T-cell (primary cell): ENCODE data around the gene PRKAR2B. TPM values are rescaled to one million over a fixed set of nuclear protein-coding genes. Genes with fewer than 3 reads are reported as not detected.

Experiments used
- ATAC-seq, 4 experiments: fragments of 200-7000 bp in 3 of 4; fragments of 150-1000 bp in 1 of 4; cut with Tn5 transposase; replicated peaks in 1 of 4; 1 replicate in 3 of 4; 2 replicates in 1 of 4; pipeline ENCODE4 v1.10.0; 2021; ENCODE audit warnings: moderate library complexity in 3 of 4, mild to moderate bottlenecking in 2 of 4, moderate number of reproducible peaks in 1 of 4
- CTCF ChIA-PET, 2 donors: fragments of 300-600 bp; sonication (Branson Sonifier 250); formaldehyde crosslinking; loops; one replicate each; lab custom pipeline; 2022; ENCODE audit warnings: antibody characterized with exemption in 2 of 2; lab: Charles Lee
- POLR2A ChIA-PET, 2 donors: fragments of 300-600 bp; sonication (Branson Sonifier 250); formaldehyde crosslinking; loops; one replicate each; lab custom pipeline; 2022; ENCODE audit warnings: antibody characterized with exemption in 2 of 2; lab: Charles Lee
- DNase-seq, 35 experiments: peaks; one replicate each; pipeline versions ENCODE4 v3.0.0 to v3.0.0-alpha.2; 2013 to 2023
- H3K27ac ChIP-seq: one replicate; pipeline ENCODE4 v1.5.1; 2013; ENCODE audit warnings: low read length
- H3K27me3 ChIP-seq, 2 experiments: replicated peaks in 1 of 2; 1 replicate in 1 of 2; 2 replicates in 1 of 2; pipeline versions ENCODE4 v1.6.1 to v1.7.0; 2013; ENCODE audit warnings: low read length in 1 of 2, mixed read lengths in 1 of 2; ENCODE audit not compliant: control insufficient read depth in 2 of 2, insufficient read depth in 2 of 2; ENCODE audit errors: extremely low read depth in 1 of 2
- H3K36me3 ChIP-seq, 2 donors: 1 replicate in 1 of 2; 2 replicates in 1 of 2; pipeline versions ENCODE4 v1.6.1 to v1.7.0; 2013; ENCODE audit warnings: low read length in 1 of 2; ENCODE audit not compliant: control insufficient read depth in 2 of 2, insufficient read depth in 1 of 2; ENCODE audit errors: extremely low read depth in 1 of 2
- H3K4me1 ChIP-seq, 2 experiments: 1 replicate in 1 of 2; 2 replicates in 1 of 2; pipeline versions ENCODE4 v1.6.1 to v1.7.0; 2013; ENCODE audit warnings: low read length in 2 of 2, mixed read lengths in 1 of 2; ENCODE audit not compliant: insufficient read depth in 2 of 2, control insufficient read depth in 1 of 2; ENCODE audit errors: extremely low read depth in 1 of 2
- H3K4me3 ChIP-seq, 2 donors: 1 replicate in 1 of 2; 2 replicates in 1 of 2; pipeline versions ENCODE4 v1.5.1 to v1.7.0; 2013; ENCODE audit warnings: mild to moderate bottlenecking in 2 of 2, low read length in 1 of 2, moderate library complexity in 1 of 2; ENCODE audit not compliant: control insufficient read depth in 1 of 2; ENCODE audit errors: extremely low read depth in 1 of 2
- H3K9me3 ChIP-seq: 2 replicates; pipeline ENCODE4 v1.7.0; 2013
- H3K27ac Mint-ChIP-seq, 2 donors: one replicate each; pipeline ENCODE4 v1.8.0; 2020 to 2021; ENCODE audit warnings: mild to moderate bottlenecking in 2 of 2, mixed read lengths in 2 of 2
- H3K27me3 Mint-ChIP-seq, 2 donors: one replicate each; pipeline ENCODE4 v1.8.0; 2021 to 2022; ENCODE audit warnings: mixed read lengths in 2 of 2
- H3K36me3 Mint-ChIP-seq: one replicate; pipeline ENCODE4 v1.8.0; 2021; ENCODE audit warnings: mixed read lengths
- H3K4me1 Mint-ChIP-seq, 3 donors: one replicate each; pipeline ENCODE4 v1.8.0; 2020 to 2022; ENCODE audit warnings: mixed read lengths in 3 of 3, mild to moderate bottlenecking in 1 of 3
- H3K4me3 Mint-ChIP-seq, 3 donors: one replicate each; pipeline ENCODE4 v1.8.0; 2020 to 2022; ENCODE audit warnings: mild to moderate bottlenecking in 3 of 3, mixed read lengths in 3 of 3, moderate library complexity in 3 of 3
- H3K9me3 Mint-ChIP-seq, 3 donors: one replicate each; pipeline ENCODE4 v1.8.0; 2020 to 2022; ENCODE audit warnings: mixed read lengths in 3 of 3
- WGBS: methylation state at CpG from one replicate; pipeline ENCODE4 v1.1.5; 2013; ENCODE audit warnings: missing lambda C conversion rate; ENCODE audit not compliant: insufficient coverage; 5-methylcytosine and 5-hydroxymethylcytosine counted together
- total RNA-seq, 35 experiments: library from RNA in 6 of 35; stranded (reverse) in 6 of 35; fragments of 120-200 nt in 1 of 35; gene quantifications; one replicate each; pipeline versions ENCODE4 v1.2.1 to v1.2.4 and lab custom pipeline; 2013 to 2026

Gene PRKAR2B
- total RNA-seq, 5 donors from 2014 or later (not counting 1 experiment from before 2014, with no cell fraction given) = 0.58 to 2.2 (median 1.0) TPM

GRCh38 chr7:107016312-107016711 lies 28.2 kb upstream of the PRKAR2B start:
- no peaks in the 10 kb centered on the region for H3K4me1 ChIP-seq
- H3K9me3 Mint-ChIP-seq = no peaks in the 10 kb centered on the region
- no peaks in the 10 kb centered on the region for H3K27me3 ChIP-seq
- H3K4me1 Mint-ChIP-seq = no peaks in the 10 kb centered on the region
- H3K27ac ChIP-seq = no peak overlapping the region
- DNase-seq (no peak), ATAC-seq (no peak)
- H3K9me3 ChIP-seq = no peaks in the 10 kb centered on the region
- no peaks in the 10 kb centered on the region for H3K36me3 Mint-ChIP-seq
- H3K4me3 Mint-ChIP-seq = no peak overlapping the region
- peaks cover 2 to 4% of the 10 kb centered on the region in 2 donors for H3K27me3 Mint-ChIP-seq
- no peak overlapping the region for H3K27ac Mint-ChIP-seq
- CTCF ChIA-PET = no interaction called here
- WGBS = no CpG with 5 or more reads among the region's 4 CpGs
- H3K36me3 ChIP-seq = no peaks in the 10 kb centered on the region
- POLR2A ChIA-PET = interaction anchor here in 1 of 2 donors (0.5 kb wide), 1 partner anchor 862 kb away, joined by 3 read pairs; no protein-coding TSS in a partner anchor
- no peak overlapping the region for H3K4me3 ChIP-seq

DNA sequence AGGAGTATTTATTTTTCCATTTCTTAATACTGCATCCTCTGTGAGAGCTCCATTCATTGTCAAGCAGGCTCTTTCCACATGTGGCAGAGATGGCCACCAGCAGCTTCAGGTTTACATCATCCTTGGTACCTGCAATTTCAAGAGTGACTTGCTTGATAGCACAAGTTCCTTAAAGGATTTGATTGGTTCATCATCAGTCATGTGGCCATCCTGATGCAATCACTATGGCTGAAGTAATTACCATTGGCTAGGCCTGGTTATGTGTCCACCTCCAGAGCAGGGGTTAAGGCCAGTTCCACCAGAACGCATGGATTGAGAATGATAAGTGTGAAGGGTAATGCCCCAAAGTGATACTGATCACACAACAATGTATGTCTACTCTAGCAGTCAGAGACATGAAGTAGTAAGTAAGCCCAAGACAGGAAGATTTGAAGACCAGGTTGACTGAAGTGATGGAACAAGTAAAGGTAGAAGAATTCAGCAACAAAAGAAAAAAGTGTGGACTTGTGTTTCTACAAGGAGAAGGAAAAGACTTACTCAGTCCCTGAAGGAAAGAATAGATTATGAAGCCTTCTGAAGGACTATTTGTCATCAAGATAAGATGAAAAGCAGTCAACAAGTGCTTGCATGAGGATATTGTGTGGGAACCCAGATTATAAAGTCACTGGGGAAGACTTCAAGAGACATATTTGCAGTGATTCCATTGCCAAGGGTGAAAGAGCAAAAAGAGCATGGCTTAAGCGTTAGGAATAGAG lies 26.4 kb upstream of the PRKAR2B start:
- Mint-ChIP-seq H3K27ac (no peak overlapping the region), H3K27me3 (peaks cover 2 to 4% of the 10 kb centered on the region in 2 donors), H3K36me3 (no peaks in the 10 kb centered on the region), H3K4me3 (no peak overlapping the region), H3K9me3 (no peaks in the 10 kb centered on the region), H3K4me1 (no peaks in the 10 kb centered on the region)
- no peaks in the 10 kb centered on the region for H3K36me3 ChIP-seq
- no peak overlapping the region for H3K4me3 ChIP-seq
- H3K9me3 ChIP-seq = no peaks in the 10 kb centered on the region
- H3K4me1 ChIP-seq = no peaks in the 10 kb centered on the region
- H3K27me3 ChIP-seq = no peaks in the 10 kb centered on the region
- ChIA-PET POLR2A (no interaction called here), CTCF (no interaction called here)
- ATAC-seq (no peak), DNase-seq (no peak)
- H3K27ac ChIP-seq = no peak overlapping the region
- no CpG with 5 or more reads among the region's 2 CpGs for WGBS

GRCh38 chr7:107020400-107020799 lies 24.1 kb upstream of the PRKAR2B start:
- POLR2A ChIA-PET = no interaction called here
- ATAC-seq = no peak

DNA sequence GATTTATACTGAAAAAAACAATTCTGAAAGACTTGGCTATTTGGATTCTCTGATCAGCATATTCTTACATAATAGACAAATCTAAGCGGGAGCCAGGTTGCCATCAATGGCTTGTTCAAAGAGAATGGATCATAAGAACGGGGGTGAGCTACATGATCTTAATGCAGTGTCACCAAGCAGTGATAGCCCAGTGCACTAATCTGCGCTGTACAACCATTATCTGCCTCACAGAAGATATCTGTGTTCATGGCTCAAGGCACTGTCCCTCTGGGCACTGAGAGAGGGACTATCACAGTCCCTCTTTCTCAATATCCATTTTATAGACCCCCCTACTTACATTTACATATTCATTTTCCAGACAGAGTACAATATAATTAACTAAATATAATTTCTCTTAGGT lies 22.9 kb upstream of the PRKAR2B start:
- no peak overlapping the region for H3K27ac Mint-ChIP-seq
- DNase-seq (no peak), ATAC-seq (no peak)
- H3K4me3 Mint-ChIP-seq = no peak overlapping the region
- H3K27ac ChIP-seq = no peak overlapping the region
- 95% methylated on average over 2 of the region's 3 CpGs for WGBS
- no peaks in the 10 kb centered on the region for H3K27me3 Mint-ChIP-seq
- H3K9me3 Mint-ChIP-seq = no peaks in the 10 kb centered on the region
- no peaks in the 10 kb centered on the region for H3K4me1 Mint-ChIP-seq
- POLR2A ChIA-PET = no interaction called here
- H3K9me3 ChIP-seq = no peaks in the 10 kb centered on the region
- H3K4me1 ChIP-seq = no peaks in the 10 kb centered on the region
- H3K4me3 ChIP-seq = no peak overlapping the region
- no peaks in the 10 kb centered on the region for H3K27me3 ChIP-seq
- H3K36me3 ChIP-seq = no peaks in the 10 kb centered on the region
- CTCF ChIA-PET = no interaction called here
- H3K36me3 Mint-ChIP-seq = no peaks in the 10 kb centered on the region

More at GRCh38 chr7:107020400-107020799, 24.1 kb upstream of the PRKAR2B start:
- Histone ChIP-seq H3K9me3 (no peaks in the 10 kb centered on the region), H3K4me3 (no peak overlapping the region), H3K27ac (no peak overlapping the region), H3K27me3 (no peaks in the 10 kb centered on the region), H3K4me1 (no peaks in the 10 kb centered on the region), H3K36me3 (no peaks in the 10 kb centered on the region)
- no peaks in the 10 kb centered on the region for H3K9me3 Mint-ChIP-seq
- CTCF ChIA-PET = no interaction called here
- 82% methylated on average over 4 of the region's 5 CpGs for whole genome bisulfite sequencing
- DNase-seq = no peak
- H3K4me3 Mint-ChIP-seq = no peak overlapping the region
- H3K4me1 Mint-ChIP-seq = no peaks in the 10 kb centered on the region
- no peak overlapping the region for H3K27ac Mint-ChIP-seq
- H3K27me3 Mint-ChIP-seq = no peaks in the 10 kb centered on the region
- no peaks in the 10 kb centered on the region for H3K36me3 Mint-ChIP-seq

GRCh38 chr7:107023522-107024151 lies 20.9 kb upstream of the PRKAR2B start:
- no peaks in the 10 kb centered on the region for H3K4me1 ChIP-seq
- no peaks in the 10 kb centered on the region for H3K36me3 Mint-ChIP-seq
- H3K27me3 Mint-ChIP-seq = no peaks in the 10 kb centered on the region
- no peak overlapping the region for H3K4me3 ChIP-seq
- DNase-seq = no peak
- no peak for ATAC-seq
- no peaks in the 10 kb centered on the region for H3K9me3 ChIP-seq
- H3K27ac Mint-ChIP-seq = no peak overlapping the region
- ChIA-PET POLR2A (interaction anchor here in 1 of 2 donors (0.6 kb wide), 1 partner anchor 85 kb away, joined by 4 read pairs; no protein-coding TSS in a partner anchor), CTCF (interaction anchor here in 1 of 2 donors (0.8 kb wide), 1 partner anchor 50 kb away, joined by 3 read pairs; no protein-coding TSS in a partner anchor)
- H3K36me3 ChIP-seq = no peaks in the 10 kb centered on the region
- H3K4me1 Mint-ChIP-seq = no peaks in the 10 kb centered on the region
- no peak overlapping the region for H3K4me3 Mint-ChIP-seq
- no peaks in the 10 kb centered on the region for H3K27me3 ChIP-seq
- no peaks in the 10 kb centered on the region for H3K9me3 Mint-ChIP-seq
- H3K27ac ChIP-seq = no peak overlapping the region

GRCh38 chr7:107024906-107025305 lies 19.6 kb upstream of the PRKAR2B start:
- DNase-seq = no peak
- Histone ChIP-seq H3K4me1 (no peaks in the 10 kb centered on the region), H3K9me3 (no peaks in the 10 kb centered on the region), H3K27me3 (no peaks in the 10 kb centered on the region), H3K36me3 (no peaks in the 10 kb centered on the region), H3K4me3 (no peak overlapping the region), H3K27ac (no peak overlapping the region)
- CTCF ChIA-PET = interaction anchor here in 1 of 2 donors (0.6 kb wide), 1 partner anchor 525 kb away, joined by 3 read pairs; no protein-coding TSS in a partner anchor
- Mint-ChIP-seq H3K4me3 (no peak overlapping the region), H3K27me3 (no peaks in the 10 kb centered on the region), H3K27ac (no peak overlapping the region), H3K4me1 (no peaks in the 10 kb centered on the region), H3K36me3 (no peaks in the 10 kb centered on the region), H3K9me3 (no peaks in the 10 kb centered on the region)
- POLR2A ChIA-PET = no interaction called here
- 100% methylated on average over 1 of the region's 2 CpGs for WGBS
- no peak for ATAC-seq
